Epithelial cell of esophagus (primary cell): ENCODE measurements around the gene TSPAN10.

Source experiments
- DNase-seq: peaks from one replicate; pipeline ENCODE4 v3.0.0; 2010; ENCODE audit warnings: low read depth
- H3K4me3 ChIP-seq: 2 replicates; pipeline ENCODE4 v1.5.1; 2011; ENCODE audit warnings: mild to moderate bottlenecking, low read length, control low read depth
- CTCF ChIP-seq: IDR thresholded peaks from 2 replicates; pipeline ENCODE4 v1.5.1; 2011; ENCODE audit warnings: low read depth, mild to moderate bottlenecking, low read length, control low read depth, inconsistent platforms; ENCODE audit not compliant: insufficient read depth; ENCODE audit errors: missing control alignments

The TSPAN10 gene

DNA sequence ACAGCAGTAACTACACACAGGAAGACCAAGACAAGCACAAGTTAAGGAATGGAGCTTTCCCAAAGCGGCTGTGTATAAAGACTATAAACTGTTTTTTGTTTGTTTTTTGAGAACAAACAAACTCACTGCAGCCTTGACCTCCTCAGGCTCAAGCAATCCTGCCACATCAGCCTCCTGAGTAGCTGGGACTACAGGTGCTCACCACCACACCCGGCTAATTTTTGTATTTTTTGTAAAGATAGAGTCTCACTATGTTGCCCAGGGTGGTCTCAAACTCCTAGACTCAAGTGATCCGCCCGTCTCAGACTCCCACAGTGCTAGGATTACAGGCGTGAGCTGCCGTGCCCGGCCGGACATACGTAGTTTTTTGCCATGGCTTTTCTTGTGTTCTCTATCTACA lies 23.4 kb downstream of the TSPAN10 start:
- DNase-seq = no peak
- no peak for TF ChIP-seq CTCF
- H3K4me3 ChIP-seq = no peak overlapping the region

- TF ChIP-seq CTCF = no peak
- DNase-seq = no peak
- no peak overlapping the region for H3K4me3 ChIP-seq
These were observed 25.0 kb downstream of the TSPAN10 start for GRCh38 chr17:81662002-81662401.

DNA sequence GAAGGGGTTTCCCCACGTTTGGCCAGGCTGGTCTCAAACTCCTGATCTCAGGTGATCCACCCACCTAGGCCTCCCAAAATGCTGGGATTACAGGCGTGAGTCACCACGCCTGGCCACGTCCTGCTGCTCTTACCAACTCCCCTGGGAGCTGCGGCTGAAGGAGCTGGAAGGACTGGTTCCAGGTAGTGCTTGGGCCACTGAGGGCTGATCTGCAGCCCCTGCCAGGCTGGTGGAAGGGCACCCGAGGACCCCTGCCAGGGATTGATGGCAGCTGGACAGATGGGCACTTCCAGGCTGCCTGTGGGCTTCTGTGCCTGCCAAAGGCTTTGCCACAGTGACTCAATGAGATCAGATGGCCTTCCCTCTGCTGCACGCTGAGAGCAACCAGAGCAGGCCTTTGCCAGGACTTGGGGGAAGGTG lies 27.1 kb downstream of the TSPAN10 start:
- DNase-seq = peak; percentile 53

DNA sequence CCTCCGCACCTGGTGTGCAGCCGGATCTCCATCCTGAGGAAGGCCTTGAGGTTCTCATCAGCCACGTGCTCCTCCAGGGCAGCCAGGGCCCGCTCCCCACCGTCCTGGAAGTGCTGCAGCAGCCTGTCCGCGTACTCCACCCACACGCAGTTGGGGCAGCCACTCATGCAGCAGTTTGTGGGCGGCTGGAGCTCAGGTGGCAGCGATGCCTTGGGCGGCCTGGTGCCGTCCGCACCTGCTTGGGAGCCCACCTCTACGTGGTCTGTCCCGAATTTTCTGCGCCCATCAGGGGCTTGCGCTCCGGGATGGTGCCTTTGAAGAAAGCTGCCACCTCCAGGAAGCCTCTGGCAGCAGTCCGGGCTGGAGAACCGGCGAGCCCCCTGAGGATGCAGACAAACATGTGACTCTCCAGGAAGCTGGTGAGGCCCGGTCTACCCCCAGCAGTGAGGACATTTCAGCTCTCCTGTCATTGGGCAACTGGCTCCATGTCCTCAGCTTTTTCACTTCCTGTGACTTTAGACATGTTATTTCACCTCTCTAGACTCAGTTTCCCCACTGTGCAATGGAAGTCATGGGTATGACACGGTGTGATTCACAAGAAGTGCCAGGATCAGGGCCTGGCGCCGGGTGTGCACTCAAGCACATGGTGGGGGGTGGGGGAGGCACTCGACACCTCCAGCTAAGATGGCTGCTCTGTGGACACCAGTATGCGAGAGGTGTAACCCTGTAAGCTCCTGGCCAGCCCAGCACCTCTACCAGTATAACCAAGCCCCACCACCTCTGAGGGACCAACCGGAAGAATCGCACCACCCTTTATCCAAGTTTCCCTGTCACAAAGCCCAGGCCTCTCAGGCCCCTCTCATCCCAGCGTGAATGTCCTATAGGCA lies 28.5 kb downstream of the TSPAN10 start:
- no peak for TF ChIP-seq CTCF
- peak; percentile 38 for DNase-seq

More for the DNA sequence above, 27.1 kb downstream of the TSPAN10 start:
- no peak for TF ChIP-seq CTCF
- no peak overlapping the region for H3K4me3 ChIP-seq

DNA sequence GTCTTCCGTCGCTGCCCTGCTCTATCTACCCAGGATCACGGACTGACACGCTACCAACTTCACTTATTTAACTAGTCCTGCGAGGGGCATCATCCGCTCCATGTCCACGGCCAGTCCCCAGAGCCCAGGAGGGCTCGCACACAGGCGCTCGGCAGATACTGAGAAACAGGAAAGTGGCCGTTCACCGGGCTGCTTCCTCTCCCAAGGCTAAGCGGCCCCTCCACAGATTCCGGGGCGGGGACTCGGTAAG lies 29.0 kb downstream of the TSPAN10 start:
- peak overlapping the region; percentile 92 for H3K4me3 ChIP-seq
- TF ChIP-seq CTCF = no peak
- DNase-seq = no peak

More for the DNA sequence above, 28.5 kb downstream of the TSPAN10 start:
- H3K4me3 ChIP-seq = peak overlapping the region; percentile 92

DNA sequence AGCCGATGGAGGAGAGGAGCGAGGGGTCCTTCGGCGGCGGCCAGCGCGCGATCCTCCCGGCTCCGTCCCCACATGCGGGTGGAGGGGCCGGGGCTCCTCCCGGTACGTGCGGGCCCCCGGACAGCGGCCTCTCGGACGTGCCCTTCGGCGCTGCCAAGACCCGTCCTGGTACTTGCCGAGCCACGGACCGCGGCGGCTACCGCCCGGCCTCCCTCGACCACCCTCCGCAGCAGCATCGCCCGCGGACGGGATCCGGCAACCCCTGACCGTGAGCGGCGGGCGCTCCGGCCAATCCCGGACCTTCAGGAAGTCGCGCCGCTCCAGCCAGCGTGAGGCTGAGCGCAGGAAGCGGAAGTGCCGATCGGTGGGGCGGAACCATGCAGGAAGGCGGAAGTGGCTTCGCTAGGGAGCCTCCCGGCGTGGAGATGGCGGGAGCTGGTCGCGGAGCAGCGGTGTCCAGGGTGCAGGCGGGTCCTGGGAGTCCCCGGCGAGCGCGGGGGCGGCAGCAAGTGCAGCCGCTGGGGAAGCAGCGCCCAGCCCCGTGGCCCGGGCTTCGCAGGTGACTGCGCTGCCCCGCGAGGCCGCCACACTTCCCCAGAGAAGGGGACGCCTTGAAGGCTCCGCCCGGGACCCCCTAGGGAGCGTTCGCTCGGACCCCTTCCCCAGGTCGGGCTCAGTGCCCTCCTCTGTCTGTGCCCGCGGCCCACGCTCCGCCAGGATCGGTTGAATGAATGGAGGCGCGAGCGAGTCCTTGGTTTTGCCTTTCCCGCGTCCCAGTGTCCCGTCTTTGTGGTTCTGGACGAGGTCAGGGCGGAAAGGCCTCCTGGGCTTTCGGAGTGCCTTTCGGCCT lies 29.6 kb downstream of the TSPAN10 start, which contains the start of the genes CCDC137 and OXLD1:
Gene CCDC137 (plus strand): TSS at position 396 of the 850 bp plus-strand sequence. CDS start 30 bp downstream, at position 426.
Gene OXLD1 (minus strand): TSS at position 264 of the 850 bp plus-strand sequence. CDS start 28 bp downstream, at position 236.
- peak within 1 kb of the TSS; percentile 92 for H3K4me3 ChIP-seq
- no peak for TF ChIP-seq CTCF
- peak; percentile 98 for DNase-seq
